HuH-7.5 (cell line): ENCODE measurements around the gene STX7.
"Not testable (repeated sequence)": the region's sequence is repeated elsewhere in the genome, so short reads cannot be mapped to it uniquely, and the experiment has no call there.

Experiments used
- DNase-seq: peaks from one replicate; pipeline ENCODE4 v3.0.0; 2011; ENCODE audit warnings: low spot score

The STX7 gene

GRCh38 chr6:132512638-132513632, at the start of gene STX7:
STX7 (minus strand) TSS chr6:132513116; CDS start chr6:132503530, 9,586 bp downstream.
- peak; percentile 84 for DNase-seq

DNA sequence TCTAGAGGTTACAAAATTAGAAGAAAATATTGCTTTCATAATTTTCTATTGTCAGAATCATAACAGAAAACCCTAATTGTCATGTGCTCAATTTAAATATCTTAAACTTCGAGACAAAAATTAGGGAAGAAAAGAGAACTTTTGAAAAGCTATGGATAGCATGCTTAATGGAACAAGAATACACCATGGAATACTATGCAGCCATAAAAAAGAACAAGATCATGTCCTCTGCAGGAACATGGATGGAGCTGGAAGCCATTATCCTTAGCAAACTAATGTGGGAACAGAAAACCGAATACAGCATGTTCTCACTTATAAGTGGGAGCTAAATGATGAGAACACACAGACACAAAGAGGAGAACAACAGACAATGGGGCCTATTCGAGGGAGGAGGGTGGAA, 47.2 kb upstream of the STX7 start:
- not testable (repeated sequence) for DNase-seq

DNA sequence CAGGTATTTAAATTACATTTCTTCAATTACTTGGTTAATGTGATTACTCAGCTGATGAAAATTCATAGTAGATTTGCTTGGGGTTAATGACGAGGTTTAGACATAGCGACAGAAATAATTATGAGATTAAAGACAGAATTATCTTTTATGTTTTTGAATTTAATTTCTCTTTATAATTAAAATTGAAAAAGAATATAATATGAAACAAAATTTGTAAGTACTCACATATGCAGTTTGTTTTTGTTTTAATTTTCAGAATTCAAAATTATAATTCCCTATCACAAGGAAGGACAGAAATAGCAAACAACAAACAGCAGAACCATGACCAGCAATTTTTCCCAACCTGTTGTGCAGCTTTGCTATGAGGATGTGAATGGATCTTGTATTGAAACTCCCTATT, 39.5 kb upstream of the STX7 start, which contains the start of gene TAAR8:
Gene TAAR8 (plus strand): TSS at position 301 of the 400 bp plus-strand sequence. CDS start 21 bp downstream, at position 322.
- DNase-seq = no peak

- DNase-seq = no peak
Measured at GRCh38 chr6:132551214-132551613, 38.3 kb upstream of the STX7 start.

GRCh38 chr6:132548746-132549463, 36.0 kb upstream of the STX7 start:
- DNase-seq = no peak

DNA sequence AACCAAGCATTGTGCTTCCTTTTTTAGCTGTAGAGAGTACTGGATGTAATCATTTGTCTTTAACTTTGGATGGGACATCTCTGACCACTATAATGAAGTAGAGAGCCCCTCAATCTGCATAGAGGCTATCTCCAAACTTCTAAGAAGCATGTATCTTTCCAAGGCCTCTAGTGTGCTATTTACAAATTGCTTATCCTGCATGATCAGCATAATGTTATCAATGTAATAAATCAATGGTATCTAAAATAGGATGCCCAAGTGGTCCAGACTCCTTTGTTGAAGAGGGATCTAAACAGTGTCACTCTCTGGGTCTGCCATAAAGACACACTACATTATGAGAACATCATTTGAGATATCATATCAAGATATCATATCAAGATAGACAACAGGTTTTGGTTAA, 31.9 kb upstream of the STX7 start:
- DNase-seq = no peak

GRCh38 chr6:132537977-132538376, 25.1 kb upstream of the STX7 start, which contains the start of gene TAAR9:
TAAR9 (plus strand) TSS chr6:132538277; CDS start chr6:132538290, 13 bp downstream.
- no peak for DNase-seq

DNA sequence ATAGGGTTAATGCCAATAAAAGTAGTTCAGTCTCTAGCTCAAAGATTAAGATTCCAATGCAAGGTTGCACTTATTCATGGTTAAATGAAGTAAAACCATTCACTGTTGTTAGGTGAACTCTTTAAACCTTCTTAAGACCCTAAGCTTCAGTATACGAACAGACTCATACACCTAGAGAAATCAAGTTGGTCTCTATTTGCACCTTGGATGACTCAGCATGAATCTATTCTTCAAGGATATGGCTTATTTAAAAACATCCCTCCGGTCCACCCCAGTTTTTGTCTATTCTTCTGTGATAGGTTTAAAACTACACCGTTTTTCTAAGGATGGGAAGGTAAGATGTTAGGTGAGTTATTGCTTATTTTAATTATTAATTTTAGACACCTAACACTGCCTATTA, 24.2 kb upstream of the STX7 start:
- no peak for DNase-seq

DNA sequence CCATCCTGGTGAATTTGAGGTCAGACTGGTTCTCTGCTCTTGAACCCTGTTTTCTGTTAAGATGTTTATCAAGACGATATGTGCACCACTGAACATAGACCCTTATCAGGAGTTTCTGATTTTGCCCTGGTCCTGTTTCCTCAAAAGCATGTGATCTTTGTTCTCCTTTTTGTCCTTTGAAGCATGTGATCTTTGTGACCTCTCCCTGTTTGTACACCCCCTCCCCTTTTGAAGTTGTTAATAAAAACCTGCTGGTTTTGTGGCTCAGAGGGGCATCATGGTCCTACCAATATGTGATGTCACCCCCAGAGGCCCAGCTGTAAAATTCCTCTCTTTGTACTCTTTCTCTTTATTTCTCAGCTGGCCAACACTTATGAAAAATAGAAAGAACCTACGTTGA, 21.6 kb upstream of the STX7 start:
- not testable (repeated sequence) for DNase-seq

DNA sequence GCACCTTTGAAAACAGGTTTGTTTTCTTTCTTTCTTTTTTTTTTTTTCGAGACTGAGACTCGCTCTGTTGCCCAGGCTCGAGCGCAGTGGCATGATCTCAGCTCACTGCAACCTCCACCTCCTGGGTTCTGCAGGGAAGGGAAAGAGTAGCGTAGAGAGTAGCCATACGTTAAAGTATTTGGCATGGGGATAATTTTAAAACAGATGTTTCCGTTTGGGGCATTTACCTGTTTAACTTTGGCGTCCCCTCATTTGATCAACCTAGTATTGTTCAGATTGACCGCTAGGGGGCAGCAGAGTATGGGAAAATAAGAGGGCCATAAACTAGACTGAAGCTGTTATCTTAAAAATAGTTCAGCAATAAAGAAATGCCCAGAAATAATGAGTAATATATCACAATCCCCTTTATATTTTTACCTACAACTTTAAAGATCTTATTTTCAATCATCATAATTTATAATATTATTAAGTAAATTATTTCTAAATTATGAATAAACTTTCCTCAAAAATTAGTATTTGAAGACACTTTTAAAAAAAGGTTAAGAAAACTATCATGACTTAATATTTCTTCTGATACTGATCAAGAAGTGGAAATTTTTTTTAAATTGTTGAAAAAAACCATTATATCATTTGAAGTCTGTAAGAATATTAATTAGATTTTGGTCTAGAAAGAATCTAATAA, 17.5 kb upstream of the STX7 start:
- no peak for DNase-seq

GRCh38 chr6:132527791-132528190, 14.9 kb upstream of the STX7 start:
- DNase-seq = no peak

DNA sequence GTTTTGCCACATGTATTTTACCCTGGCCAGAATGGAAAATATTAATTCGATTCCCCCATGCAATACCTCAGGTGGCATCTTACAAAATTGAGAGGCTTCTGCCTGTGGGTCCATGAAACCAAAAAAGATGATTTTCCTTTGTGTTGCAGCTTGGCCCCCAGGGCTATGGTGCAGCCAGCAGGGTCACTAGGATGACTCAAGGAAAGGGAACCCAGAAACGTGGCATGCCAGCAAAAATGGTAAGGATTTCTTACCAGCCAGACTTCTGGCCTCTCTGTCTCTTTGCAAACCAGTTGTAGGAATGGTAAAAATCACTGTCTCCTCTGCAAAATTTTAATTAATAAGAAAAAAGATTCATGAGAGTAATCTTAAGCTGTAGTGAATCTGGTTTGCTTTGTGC, 13.5 kb upstream of the STX7 start:
- DNase-seq = no peak

DNA sequence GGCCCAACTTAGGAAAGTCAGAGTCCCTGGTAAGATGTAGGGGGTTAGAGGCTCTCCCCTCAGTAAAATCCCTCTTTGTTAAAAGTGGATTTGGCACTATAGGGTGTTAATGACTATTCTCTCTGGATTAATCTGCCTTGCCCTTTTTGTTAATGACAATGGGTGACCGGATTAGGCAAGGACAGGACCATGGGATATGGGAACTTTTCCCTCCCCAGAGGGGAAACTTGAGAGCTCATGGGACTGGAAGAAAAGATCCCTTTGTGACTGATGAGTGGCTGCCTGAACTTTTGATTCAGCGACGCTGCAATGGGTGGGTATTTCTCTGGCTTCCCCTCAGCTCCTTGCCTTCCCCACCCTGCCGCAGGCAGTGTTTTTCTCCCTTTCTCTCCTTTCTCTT, 12.9 kb upstream of the STX7 start:
- no peak for DNase-seq

DNA sequence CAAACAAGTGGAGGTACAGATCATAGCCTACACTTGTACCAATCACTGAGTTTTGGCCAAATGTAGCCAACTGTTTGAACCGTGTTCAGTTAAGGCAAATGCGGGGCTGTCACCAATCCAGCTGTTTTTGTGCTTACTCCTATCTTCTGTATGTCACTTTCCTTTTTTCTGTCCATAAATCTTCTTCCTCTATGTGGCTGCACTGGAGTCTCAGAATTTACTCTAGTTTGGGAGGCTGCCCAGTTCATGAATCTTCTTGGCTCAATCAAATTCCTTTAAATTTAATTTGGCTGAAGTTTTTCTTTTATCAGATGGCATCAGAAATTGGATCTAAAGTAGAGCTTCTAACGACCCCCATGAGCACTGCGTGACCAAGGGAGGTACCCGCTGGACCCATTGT, 11.7 kb upstream of the STX7 start:
- no peak for DNase-seq

- no peak for DNase-seq
Measured at GRCh38 chr6:132520953-132521352, 8.0 kb upstream of the STX7 start.

DNA sequence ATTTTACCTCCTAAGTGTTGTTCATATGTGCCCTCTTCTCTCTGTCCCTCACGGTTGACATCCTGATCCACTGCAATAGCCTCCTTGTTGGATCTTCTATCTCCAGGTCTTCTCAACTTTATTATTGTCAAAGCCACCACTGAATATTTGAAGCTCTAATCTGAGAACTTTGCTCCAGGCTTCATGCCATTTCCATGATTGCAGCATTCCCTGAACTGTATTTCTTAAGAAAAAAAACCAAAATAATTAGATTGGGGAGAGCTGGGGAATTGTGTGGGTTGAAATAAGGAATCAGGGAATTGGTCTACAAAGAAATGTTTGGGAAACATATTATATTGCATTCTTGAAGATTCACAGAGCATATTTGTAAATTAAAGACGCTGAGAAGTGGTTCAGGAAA, 2.5 kb upstream of the STX7 start:
- no peak for DNase-seq

DNA sequence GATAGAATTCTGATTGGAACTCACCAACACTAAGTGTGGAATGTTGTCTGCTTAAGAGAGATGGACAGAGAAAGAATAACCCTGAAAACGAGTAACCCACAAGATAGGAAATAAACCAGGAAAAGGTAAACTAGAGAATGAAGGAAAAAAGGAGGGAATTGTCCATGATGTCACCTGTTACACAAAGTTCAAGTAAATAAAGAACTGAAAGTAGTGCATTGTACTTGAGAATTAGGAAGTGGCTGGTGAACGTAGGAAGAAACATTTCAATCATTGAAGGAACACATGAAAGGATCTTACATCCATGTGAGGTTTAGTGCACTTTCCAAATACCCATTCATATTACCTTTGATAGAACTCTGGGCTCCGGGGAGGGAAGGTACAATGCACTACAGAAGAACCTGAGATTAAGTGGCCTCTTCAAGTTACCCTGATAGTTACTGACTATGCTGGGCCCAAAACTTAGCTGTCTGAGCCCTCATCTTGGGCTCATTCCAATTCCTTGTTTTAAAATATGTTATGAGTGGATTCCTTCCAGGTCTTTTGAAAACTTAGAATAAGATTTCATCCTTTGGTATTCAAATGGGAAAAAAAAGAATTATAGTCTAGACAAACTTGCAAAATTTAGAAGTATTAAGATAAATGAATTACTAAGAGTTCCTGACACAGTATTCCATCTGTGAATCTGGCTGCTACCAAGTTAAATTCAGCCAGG, 1.1 kb upstream of the STX7 start:
- DNase-seq = no peak

GRCh38 chr6:132512342-132512637, 626 bp downstream of the STX7 start:
- no peak for DNase-seq

GRCh38 chr6:132511831-132512220, 1.1 kb downstream of the STX7 start:
- no peak for DNase-seq

- DNase-seq = no peak
Measured at GRCh38 chr6:132511210-132511830, 1.6 kb downstream of the STX7 start.
